GM12878 (cell line): ENCODE measurements around the gene FCHSD2. TPM values are rescaled to one million over a fixed set of nuclear protein-coding genes. Genes with fewer than 3 reads are reported as not detected.

Experiments
- ATAC-seq: fragments of 200-7000 bp; cut with Tn5 transposase; 3 replicates; pipeline ENCODE4 v1.9.1; 2020; ENCODE audit warnings: mild to moderate bottlenecking, moderate library complexity
- BruUV-seq: library from RNA; stranded (reverse); fragments of 400-500 nt; replicated peaks from 2 replicates; lab custom pipeline; 2021; lab: Mats Ljungman, UMichigan
- CTCF ChIA-PET: fragments of 300-600 bp; sonication (Branson Sonifier 250); formaldehyde crosslinking; extraction: SDS; loops from one replicate; lab custom pipeline; 2021; ENCODE audit warnings: inconsistent platforms; lab: Yijun Ruan, JAX
- POLR2A ChIA-PET: fragments of 350-600 bp; formaldehyde crosslinking; extraction: SDS; loops from one replicate; lab custom pipeline; 2021; ENCODE audit warnings: inconsistent platforms; lab: Charles Lee
- RAD21 ChIA-PET: fragments of 300-600 bp; sonication (Branson Sonifier 250); formaldehyde crosslinking; loops from one replicate; lab custom pipeline; 2023; ENCODE audit warnings: antibody characterized with exemption; ENCODE audit not compliant: unreplicated experiment; lab: Charles Lee
- SMC1A ChIA-PET: fragments of 300-600 bp; sonication (Branson Sonifier 250); formaldehyde crosslinking; loops from one replicate; lab custom pipeline; 2023; ENCODE audit not compliant: unreplicated experiment, uncharacterized antibody; lab: Charles Lee
- DNase-seq: peaks from one replicate; pipeline ENCODE4 v3.0.0-alpha.2; 2011; ENCODE audit warnings: low read depth, low spot score
- FAIRE-seq: peaks from 3 replicates; lab custom pipeline; 2011; peaks lifted over from hg19 to GRCh38; lab: Jason Lieb, UNC
- H2AFZ ChIP-seq: 2 replicates; pipeline ENCODE4 v1.6.0; 2011; ENCODE audit warnings: low read depth, low read length, control low read depth; ENCODE audit not compliant: control insufficient read depth
- H3K27ac ChIP-seq: 2 replicates; pipeline ENCODE4 v1.5.1; 2011; ENCODE audit warnings: control low read depth; ENCODE audit not compliant: control insufficient read depth, insufficient read depth
- H3K27me3 ChIP-seq, 2 experiments: replicated peaks in 1 of 2; 2 replicates each; pipeline versions ENCODE4 v1.6.0 to v1.6.1; 2011; ENCODE audit warnings: low read length in 1 of 2; ENCODE audit not compliant: control insufficient read depth in 2 of 2, insufficient read depth in 2 of 2
- H3K36me3 ChIP-seq, 2 experiments: 2 replicates each; pipeline ENCODE4 v1.5.1; 2011; ENCODE audit warnings: low read length in 1 of 2; ENCODE audit not compliant: control insufficient read depth in 2 of 2, insufficient read depth in 2 of 2
- H3K4me1 ChIP-seq: 2 replicates; pipeline ENCODE4 v1.6.1; 2011; ENCODE audit warnings: mild to moderate bottlenecking, low read length, moderate library complexity, mixed read lengths; ENCODE audit not compliant: control insufficient read depth, insufficient read depth
- H3K4me2 ChIP-seq: 2 replicates; pipeline ENCODE4 v1.6.0; 2011; ENCODE audit warnings: control low read depth; ENCODE audit not compliant: control insufficient read depth, insufficient read depth
- H3K4me3 ChIP-seq: fragments of 200-600 bp; sonication (generic); 2 replicates; pipeline ENCODE4 v1.5.1; 2016
- H3K79me2 ChIP-seq: 2 replicates; pipeline ENCODE4 v1.6.0; 2011; ENCODE audit warnings: low read length; ENCODE audit not compliant: control insufficient read depth, insufficient read depth
- H3K9ac ChIP-seq: 2 replicates; pipeline ENCODE4 v1.8.0; 2011; ENCODE audit warnings: low read length, control low read depth, mixed read lengths; ENCODE audit not compliant: control insufficient read depth, insufficient read depth
- H3K9me3 ChIP-seq: replicated peaks from 3 replicates; pipeline ENCODE4 v1.5.1; 2011; ENCODE audit warnings: mild to moderate bottlenecking, low read length; ENCODE audit not compliant: control insufficient read depth, insufficient read depth
- H4K20me1 ChIP-seq: 2 replicates; pipeline ENCODE4 v1.6.0; 2011; ENCODE audit not compliant: control insufficient read depth, insufficient read depth
- EGR1 ChIP-seq, 2 experiments: IDR thresholded peaks; 1 replicate in 1 of 2; 2 replicates in 1 of 2; pipeline ENCODE4 v1.6.1; 2011 to 2012; ENCODE audit warnings: low read depth in 2 of 2, low read length in 2 of 2, borderline replicate concordance in 1 of 2, mild to moderate bottlenecking in 1 of 2, moderate library complexity in 1 of 2
- NBN ChIP-seq: fragments of 450-650 bp; IDR thresholded peaks from 2 replicates; pipeline ENCODE4 v1.6.1; 2016
- SUPT20H ChIP-seq: IDR thresholded peaks from 2 replicates; pipeline ENCODE4 v1.6.1; 2011; ENCODE audit warnings: low read depth, mild to moderate bottlenecking, low read length, moderate library complexity, borderline replicate concordance; ENCODE audit not compliant: control insufficient read depth
- ZZZ3 ChIP-seq: IDR thresholded peaks from 2 replicates; pipeline ENCODE4 v1.6.1; 2011; ENCODE audit warnings: low read depth; ENCODE audit not compliant: control insufficient read depth, insufficient read length
- WGBS: methylation state at CpG from one replicate; pipeline ENCODE4 v1.1.6; 2016; ENCODE audit warnings: low lambda C conversion rate; ENCODE audit not compliant: insufficient replicate concordance, insufficient coverage; ENCODE audit errors: missing lambda C conversion rate; 5-methylcytosine and 5-hydroxymethylcytosine counted together
- in situ Hi-C: fragments of 300-500 bp; cut with MboI; formaldehyde crosslinking; loops from 9 replicates; pipeline ENCODE4 v1.14.3; 2018; ENCODE audit warnings: mixed read lengths
- intact Hi-C: fragments of 100-400 bp; cut with micrococcal nuclease; formaldehyde crosslinking; loops from one replicate; pipeline ENCODE4 v1.14.2; 2022; ENCODE audit not compliant: unreplicated experiment
- polyA plus RNA-seq, 11 experiments: library from polyadenylated mRNA; depleted of rRNA in 4 of 11; unstranded in 6 of 11; stranded (reverse) in 5 of 11; fragments of >200 nt; fragmentation: Nextera tagmentation in 4 of 11; fragmentation: Illumina TruSeq in 1 of 11; extraction: Ambion mirVana in 4 of 11; extraction: Trizol in 1 of 11; gene quantifications; 1 replicate in 1 of 11; 2 replicates in 10 of 11; pipeline versions ENCODE4 v1.2.1 to v1.2.3, GENCODE V29; 2011 to 2016; ENCODE audit warnings: inconsistent platforms in 2 of 11, missing spikeins in 2 of 11, low read depth in 1 of 11
- total RNA-seq, 4 experiments: library from RNA; depleted of rRNA in 3 of 4; stranded (reverse); fragments of >200 nt in 3 of 4; fragmentation: Illumina TruSeq in 1 of 4; extraction: Trizol in 1 of 4; gene quantifications; 2 replicates each; pipeline versions ENCODE4 v1.2.1 to v1.2.3, GENCODE V29; 2013 to 2021
- TF ChIP-seq, protein P1 (sequence below): fragments of 450-650 bp; IDR thresholded peaks from 2 replicates; pipeline ENCODE4 v1.6.1; 2018; ENCODE audit warnings: borderline replicate concordance, mild to moderate bottlenecking; ENCODE audit not compliant: partially characterized antibody

Gene FCHSD2
- total and polyA plus RNA-seq, 10 of the 15 experiments (the other 5 are each of a cell fraction or from before 2014, with no cell fraction given) = 13.2 to 89.8 (median 47.8) TPM

DNA sequence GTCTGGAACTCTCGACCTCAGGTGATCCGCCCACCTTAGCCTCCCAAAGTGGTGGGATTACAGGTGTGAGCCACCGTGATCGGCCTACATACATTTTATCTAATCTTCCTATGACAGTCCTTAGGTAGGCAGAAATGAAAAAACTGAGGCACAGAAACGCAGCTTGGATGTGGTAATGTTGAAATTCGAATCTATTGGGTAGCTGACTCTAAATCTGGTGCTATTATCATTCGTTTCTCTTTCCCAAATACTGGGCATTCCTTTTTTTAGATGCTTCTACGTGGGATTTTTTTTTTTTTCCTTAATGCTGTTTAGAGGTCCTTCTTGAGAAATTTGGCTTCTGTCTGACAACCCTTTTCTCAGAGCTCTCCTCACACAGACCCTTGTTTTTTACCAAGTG is 41.5 kb downstream of the FCHSD2 start:
- no TSS peak for BruUV-seq
- no peak for FAIRE-seq

More for the DNA sequence above, 41.5 kb downstream of the FCHSD2 start:
- POLR2A ChIA-PET = interaction anchor here (0.6 to 0.7 kb wide), 2 partner anchors 32 to 398 kb away, joined by 4 read pairs; no protein-coding TSS in a partner anchor
- TF ChIP-seq NBN (no peak), SUPT20H (no peak), EGR1 (IDR thresholded peaks at IDR 0.05; ENCODE audit: borderline replicate concordance in 1 of 2, low read depth in 2 of 2, low read length in 2 of 2) (no peak), ZZZ3 (no peak)
- TF ChIP-seq, protein P1, sequence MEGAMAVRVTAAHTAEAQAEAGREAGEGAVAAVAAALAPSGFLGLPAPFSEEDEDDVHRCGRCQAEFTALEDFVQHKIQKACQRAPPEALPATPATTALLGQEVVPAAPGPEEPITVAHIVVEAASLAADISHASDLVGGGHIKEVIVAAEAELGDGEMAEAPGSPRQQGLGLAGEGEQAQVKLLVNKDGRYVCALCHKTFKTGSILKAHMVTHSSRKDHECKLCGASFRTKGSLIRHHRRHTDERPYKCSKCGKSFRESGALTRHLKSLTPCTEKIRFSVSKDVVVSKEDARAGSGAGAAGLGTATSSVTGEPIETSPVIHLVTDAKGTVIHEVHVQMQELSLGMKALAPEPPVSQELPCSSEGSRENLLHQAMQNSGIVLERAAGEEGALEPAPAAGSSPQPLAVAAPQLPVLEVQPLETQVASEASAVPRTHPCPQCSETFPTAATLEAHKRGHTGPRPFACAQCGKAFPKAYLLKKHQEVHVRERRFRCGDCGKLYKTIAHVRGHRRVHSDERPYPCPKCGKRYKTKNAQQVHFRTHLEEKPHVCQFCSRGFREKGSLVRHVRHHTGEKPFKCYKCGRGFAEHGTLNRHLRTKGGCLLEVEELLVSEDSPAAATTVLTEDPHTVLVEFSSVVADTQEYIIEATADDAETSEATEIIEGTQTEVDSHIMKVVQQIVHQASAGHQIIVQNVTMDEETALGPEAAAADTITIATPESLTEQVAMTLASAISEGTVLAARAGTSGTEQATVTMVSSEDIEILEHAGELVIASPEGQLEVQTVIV = no peak
- TF ChIP-seq, all 136 proteins: peak for 0
- Histone ChIP-seq H4K20me1 (no peaks in the 10 kb centered on the region), H3K4me3 (no peak overlapping the region), H3K27me3 (no peaks in the 10 kb centered on the region), H3K9ac (no peak overlapping the region), H3K79me2 (peaks cover 75% of the 10 kb centered on the region), H3K4me2 (no peak overlapping the region), H2AFZ (no peak overlapping the region), H3K36me3 (peaks cover 8 to 19% of the 10 kb centered on the region in 2 experiments; a peak in 3 of 4 replicates), H3K4me1 (peaks cover 3% of the 10 kb centered on the region), H3K27ac (no peak overlapping the region), H3K9me3 (peaks cover 1% of the 10 kb centered on the region; the same call in 2 of the 3 replicates)
- intact Hi-C loops = no loop called here
- RAD21 ChIA-PET = interaction anchor here (1.0 kb wide), 1 partner anchor 86 kb away, joined by 3 read pairs; no protein-coding TSS in a partner anchor
- in situ Hi-C loops = no loop called here
- 78% methylated on average over 8 of the region's 8 CpGs for WGBS
- ATAC-seq (no peak), DNase-seq (no peak)
- CTCF ChIA-PET = interaction anchor here (0.8 kb wide), 1 partner anchor 8 kb away, joined by 4 read pairs; no protein-coding TSS in a partner anchor
- SMC1A ChIA-PET = interaction anchor here (0.6 to 1.8 kb wide), 2 partner anchors 20 to 1103 kb away, joined by 3 to 4 read pairs; no protein-coding TSS in a partner anchor
